ENCODE data around the gene TMEM132C. TPM values are rescaled to one million over a fixed set of nuclear protein-coding genes. Genes with fewer than 3 reads are reported as not detected.

TMEM132C gene
- total and polyA plus RNA-seq, 2 experiments from 2014 or later: not detected

DNA sequence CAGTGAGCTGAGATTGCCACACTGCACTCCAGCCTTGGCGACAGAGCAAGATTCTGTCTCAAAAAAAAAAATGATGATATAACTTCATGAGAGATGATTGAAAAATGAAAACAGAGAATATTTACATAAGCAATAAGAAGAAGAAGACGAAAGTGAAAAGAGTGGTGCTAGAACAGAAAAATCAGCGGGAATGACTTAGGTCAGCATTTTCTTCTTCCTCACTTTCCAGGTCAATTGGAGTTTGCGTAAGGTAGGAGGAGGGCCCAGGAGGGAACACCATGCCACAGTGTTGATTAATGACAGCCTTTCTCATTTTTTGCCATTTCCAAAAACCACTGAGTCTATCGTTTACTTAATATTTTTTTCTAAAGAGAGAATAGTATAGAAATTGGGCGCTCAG, 356.8 kb downstream of the TMEM132C start (continued):
- no peak for TF ChIP-seq CREB1 (CRISPR knock-in tag; IDR thresholded peaks at IDR 0.05; ENCODE audit: low read depth)

DNA sequence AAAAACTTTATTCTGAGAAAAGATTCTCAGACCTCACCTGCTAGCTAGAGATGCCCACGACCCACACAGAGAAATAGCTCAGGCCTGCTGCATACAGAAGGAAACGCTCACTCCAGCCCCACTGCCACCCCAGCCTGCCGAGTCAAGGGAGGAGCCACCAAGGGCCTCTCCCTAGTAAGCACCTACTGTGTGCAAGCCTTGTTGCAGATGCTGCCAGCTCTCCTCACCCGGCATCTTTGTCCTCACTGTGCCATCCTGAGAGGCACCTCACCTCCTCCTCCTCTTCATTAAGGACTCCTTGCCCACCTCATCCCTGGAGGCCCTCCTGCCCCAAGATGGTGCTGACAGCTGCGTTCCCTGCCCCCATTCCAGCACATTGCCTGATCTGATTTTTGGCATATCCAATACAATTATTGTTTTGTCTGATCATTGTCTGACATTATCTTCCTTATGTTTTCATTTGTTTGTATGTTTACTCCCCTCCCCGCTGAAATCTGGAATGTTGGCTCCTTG, 359.9 kb downstream of the TMEM132C start:
- H3K36me3 Mint-ChIP-seq (ENCODE audit: low read depth): peaks cover 43% of the 10 kb centered on the region
- H4K20me1 ChIP-seq (replicated peaks; ENCODE audit: insufficient read depth): no peaks in the 10 kb centered on the region
- H3K4me1 Mint-ChIP-seq: no peaks in the 10 kb centered on the region; the same call in 2 of the 3 replicates
- no peak overlapping the region for H3K4me3 ChIP-seq
- H3K36me3 ChIP-seq (ENCODE audit: insufficient read depth): no peaks in the 10 kb centered on the region
- H3K27ac Mint-ChIP-seq: no peak overlapping the region
- no peak overlapping the region for H2AFZ ChIP-seq
- DNase-seq (ENCODE audit: low spot score): no peak
- no peaks in the 10 kb centered on the region for H3K4me1 ChIP-seq (ENCODE audit: insufficient read depth)
- no peaks in the 10 kb centered on the region for H3K79me2 ChIP-seq (replicated peaks; ENCODE audit: insufficient read depth)
- no peaks in the 10 kb centered on the region for H3K9me2 ChIP-seq (ENCODE audit: insufficient read depth)
- H3K27me3 Mint-ChIP-seq (ENCODE audit: insufficient read depth, low read depth, poor library complexity): no peaks in the 10 kb centered on the region
- no peak overlapping the region for H3K4me2 ChIP-seq
- H3F3A ChIP-seq (replicated peaks; ENCODE audit: low read depth): no peaks in the 10 kb centered on the region
- TF ChIP-seq, protein P1, sequence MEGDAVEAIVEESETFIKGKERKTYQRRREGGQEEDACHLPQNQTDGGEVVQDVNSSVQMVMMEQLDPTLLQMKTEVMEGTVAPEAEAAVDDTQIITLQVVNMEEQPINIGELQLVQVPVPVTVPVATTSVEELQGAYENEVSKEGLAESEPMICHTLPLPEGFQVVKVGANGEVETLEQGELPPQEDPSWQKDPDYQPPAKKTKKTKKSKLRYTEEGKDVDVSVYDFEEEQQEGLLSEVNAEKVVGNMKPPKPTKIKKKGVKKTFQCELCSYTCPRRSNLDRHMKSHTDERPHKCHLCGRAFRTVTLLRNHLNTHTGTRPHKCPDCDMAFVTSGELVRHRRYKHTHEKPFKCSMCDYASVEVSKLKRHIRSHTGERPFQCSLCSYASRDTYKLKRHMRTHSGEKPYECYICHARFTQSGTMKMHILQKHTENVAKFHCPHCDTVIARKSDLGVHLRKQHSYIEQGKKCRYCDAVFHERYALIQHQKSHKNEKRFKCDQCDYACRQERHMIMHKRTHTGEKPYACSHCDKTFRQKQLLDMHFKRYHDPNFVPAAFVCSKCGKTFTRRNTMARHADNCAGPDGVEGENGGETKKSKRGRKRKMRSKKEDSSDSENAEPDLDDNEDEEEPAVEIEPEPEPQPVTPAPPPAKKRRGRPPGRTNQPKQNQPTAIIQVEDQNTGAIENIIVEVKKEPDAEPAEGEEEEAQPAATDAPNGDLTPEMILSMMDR (conservative IDR thresholded peaks at IDR 0.05; ENCODE audit: low read depth in 2 of 2): no peak
- TF ChIP-seq STAT1 (IDR thresholded peaks at IDR 0.05; ENCODE audit: unreplicated experiment) (no peak), ZNF114 (CRISPR knock-in tag; IDR thresholded peaks at IDR 0.05) (no peak), EZH2phosphoT487 (IDR thresholded peaks at IDR 0.05; ENCODE audit: unreplicated experiment) (no peak), POLR2AphosphoS5 (IDR thresholded peaks at IDR 0.05; ENCODE audit: low read depth) (no peak), NANOG (IDR thresholded peaks at IDR 0.05; ENCODE audit: borderline replicate concordance) (no peak), JUNB (IDR thresholded peaks at IDR 0.05; ENCODE audit: unreplicated experiment) (no peak)
- ATAC-seq: no peak
- no peak overlapping the region for H3K4me3 Mint-ChIP-seq
- H3K9me3 Mint-ChIP-seq: peaks cover 87% of the 10 kb centered on the region
- H3K27ac ChIP-seq (ENCODE audit: low read depth): no peak overlapping the region
- H3K27me3 ChIP-seq (ENCODE audit: insufficient read depth): no peaks in the 10 kb centered on the region

DNA sequence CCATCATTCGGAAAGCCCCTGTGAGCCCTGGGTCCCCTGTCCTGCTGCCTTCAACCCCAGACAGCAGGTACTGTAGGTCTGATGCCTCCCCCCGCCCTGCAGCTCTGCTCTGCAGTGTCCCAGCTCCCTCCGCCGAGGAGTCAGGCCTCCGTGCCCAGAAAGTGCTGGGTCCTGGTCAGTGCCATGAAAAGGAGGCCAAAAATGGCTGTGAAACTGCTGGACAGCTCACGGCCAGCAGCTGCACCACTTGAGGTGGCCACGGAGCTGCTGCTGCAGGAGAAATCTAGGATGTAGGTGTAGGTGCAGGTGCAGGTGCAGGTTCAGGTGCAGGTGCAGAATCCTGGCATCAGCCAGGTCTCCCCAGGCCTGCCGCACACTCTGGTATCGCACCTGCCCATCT, 360.7 kb downstream of the TMEM132C start:
- H3K27me3 ChIP-seq (ENCODE audit: insufficient read depth): no peaks in the 10 kb centered on the region
- no peak overlapping the region for H3K27ac Mint-ChIP-seq
- H3K4me1 ChIP-seq (ENCODE audit: insufficient read depth): no peaks in the 10 kb centered on the region
- ATAC-seq: no peak
- no peak overlapping the region for H3K4me2 ChIP-seq
- H3K4me3 Mint-ChIP-seq: no peak overlapping the region
- no peaks in the 10 kb centered on the region for H3F3A ChIP-seq (replicated peaks; ENCODE audit: low read depth)
- H3K79me2 ChIP-seq (replicated peaks; ENCODE audit: insufficient read depth): no peaks in the 10 kb centered on the region
- peaks cover 90% of the 10 kb centered on the region for H3K9me3 Mint-ChIP-seq
- no peaks in the 10 kb centered on the region; the same call in 2 of the 3 replicates for H3K4me1 Mint-ChIP-seq
- no peak for DNase-seq (ENCODE audit: low spot score)
- H3K9me2 ChIP-seq (ENCODE audit: insufficient read depth): no peaks in the 10 kb centered on the region
- peaks cover 42% of the 10 kb centered on the region for H3K36me3 Mint-ChIP-seq (ENCODE audit: low read depth)
- no peaks in the 10 kb centered on the region for H3K27me3 Mint-ChIP-seq (ENCODE audit: insufficient read depth, low read depth, poor library complexity)
- no peak overlapping the region for H3K27ac ChIP-seq (ENCODE audit: low read depth)
- H4K20me1 ChIP-seq (replicated peaks; ENCODE audit: insufficient read depth): no peaks in the 10 kb centered on the region
- no peak overlapping the region for H2AFZ ChIP-seq
- H3K36me3 ChIP-seq (ENCODE audit: insufficient read depth): no peaks in the 10 kb centered on the region
- no peak overlapping the region for H3K4me3 ChIP-seq
- TF ChIP-seq ZNF114 (CRISPR knock-in tag; IDR thresholded peaks at IDR 0.05) (no peak), NANOG (IDR thresholded peaks at IDR 0.05; ENCODE audit: borderline replicate concordance) (no peak), STAT1 (IDR thresholded peaks at IDR 0.05; ENCODE audit: unreplicated experiment) (no peak)
- TF ChIP-seq, protein P2, sequence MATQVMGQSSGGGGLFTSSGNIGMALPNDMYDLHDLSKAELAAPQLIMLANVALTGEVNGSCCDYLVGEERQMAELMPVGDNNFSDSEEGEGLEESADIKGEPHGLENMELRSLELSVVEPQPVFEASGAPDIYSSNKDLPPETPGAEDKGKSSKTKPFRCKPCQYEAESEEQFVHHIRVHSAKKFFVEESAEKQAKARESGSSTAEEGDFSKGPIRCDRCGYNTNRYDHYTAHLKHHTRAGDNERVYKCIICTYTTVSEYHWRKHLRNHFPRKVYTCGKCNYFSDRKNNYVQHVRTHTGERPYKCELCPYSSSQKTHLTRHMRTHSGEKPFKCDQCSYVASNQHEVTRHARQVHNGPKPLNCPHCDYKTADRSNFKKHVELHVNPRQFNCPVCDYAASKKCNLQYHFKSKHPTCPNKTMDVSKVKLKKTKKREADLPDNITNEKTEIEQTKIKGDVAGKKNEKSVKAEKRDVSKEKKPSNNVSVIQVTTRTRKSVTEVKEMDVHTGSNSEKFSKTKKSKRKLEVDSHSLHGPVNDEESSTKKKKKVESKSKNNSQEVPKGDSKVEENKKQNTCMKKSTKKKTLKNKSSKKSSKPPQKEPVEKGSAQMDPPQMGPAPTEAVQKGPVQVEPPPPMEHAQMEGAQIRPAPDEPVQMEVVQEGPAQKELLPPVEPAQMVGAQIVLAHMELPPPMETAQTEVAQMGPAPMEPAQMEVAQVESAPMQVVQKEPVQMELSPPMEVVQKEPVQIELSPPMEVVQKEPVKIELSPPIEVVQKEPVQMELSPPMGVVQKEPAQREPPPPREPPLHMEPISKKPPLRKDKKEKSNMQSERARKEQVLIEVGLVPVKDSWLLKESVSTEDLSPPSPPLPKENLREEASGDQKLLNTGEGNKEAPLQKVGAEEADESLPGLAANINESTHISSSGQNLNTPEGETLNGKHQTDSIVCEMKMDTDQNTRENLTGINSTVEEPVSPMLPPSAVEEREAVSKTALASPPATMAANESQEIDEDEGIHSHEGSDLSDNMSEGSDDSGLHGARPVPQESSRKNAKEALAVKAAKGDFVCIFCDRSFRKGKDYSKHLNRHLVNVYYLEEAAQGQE (IDR thresholded peaks at IDR 0.05; ENCODE audit: unreplicated experiment): no peak

All from GM23338 (cell line).